RCC 7860 (cell line): ENCODE results near the gene DECR2.
"Not testable (repeated sequence)": the region's sequence is repeated elsewhere in the genome, so short reads cannot be mapped to it uniquely, and the experiment has no call there.

ENCODE experiments used
- DNase-seq: peaks from one replicate; pipeline ENCODE4 v3.0.0-alpha.2; 2015; ENCODE audit warnings: low spot score
- FAIRE-seq: peaks from 2 replicates; lab custom pipeline; 2012; peaks lifted over from hg19 to GRCh38; lab: Jason Lieb, UNC

DECR2 gene

DNA sequence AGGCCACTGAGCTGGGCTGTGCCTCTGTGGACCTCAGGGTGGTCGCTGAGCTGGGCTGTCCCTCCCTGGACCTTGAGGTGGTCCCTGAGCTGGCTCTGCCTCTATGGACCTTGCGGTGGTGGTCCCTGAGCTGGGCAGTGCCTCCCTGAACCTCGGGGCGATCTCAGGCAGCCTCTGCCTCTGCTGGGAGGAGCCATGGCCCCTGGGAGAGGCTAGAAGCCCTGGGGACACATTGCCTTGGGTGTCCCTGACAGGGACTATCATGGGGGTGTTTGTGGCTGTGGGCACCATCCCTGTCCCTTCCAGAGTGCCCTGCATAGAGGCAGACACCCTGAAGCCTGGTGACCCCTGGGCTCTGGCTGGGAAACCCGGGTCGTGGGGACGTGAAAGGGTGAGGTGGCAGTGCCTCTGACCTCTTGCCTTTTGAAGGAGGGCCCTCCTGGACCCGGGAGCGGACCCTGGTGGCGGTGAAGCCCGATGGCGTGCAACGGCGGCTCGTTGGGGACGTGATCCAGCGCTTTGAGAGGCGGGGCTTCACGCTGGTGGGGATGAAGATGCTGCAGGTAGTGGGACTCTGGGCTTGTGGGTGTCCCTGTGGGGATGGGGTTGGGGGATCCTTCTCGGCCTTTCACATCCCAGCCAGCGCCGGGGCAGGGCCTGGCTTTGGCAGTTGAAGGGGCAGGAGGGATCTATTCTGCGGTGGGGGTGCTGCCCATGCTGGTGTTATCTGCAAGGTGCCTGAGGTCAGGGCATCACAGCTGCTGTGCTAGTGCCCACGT lies 2.9 kb upstream of the DECR2 start:
- FAIRE-seq (no peak), DNase-seq (no peak)

- no peak for DNase-seq
- FAIRE-seq = no peak
These were observed 2.2 kb upstream of the DECR2 start for GRCh38 chr16:399340-400019.

DNA sequence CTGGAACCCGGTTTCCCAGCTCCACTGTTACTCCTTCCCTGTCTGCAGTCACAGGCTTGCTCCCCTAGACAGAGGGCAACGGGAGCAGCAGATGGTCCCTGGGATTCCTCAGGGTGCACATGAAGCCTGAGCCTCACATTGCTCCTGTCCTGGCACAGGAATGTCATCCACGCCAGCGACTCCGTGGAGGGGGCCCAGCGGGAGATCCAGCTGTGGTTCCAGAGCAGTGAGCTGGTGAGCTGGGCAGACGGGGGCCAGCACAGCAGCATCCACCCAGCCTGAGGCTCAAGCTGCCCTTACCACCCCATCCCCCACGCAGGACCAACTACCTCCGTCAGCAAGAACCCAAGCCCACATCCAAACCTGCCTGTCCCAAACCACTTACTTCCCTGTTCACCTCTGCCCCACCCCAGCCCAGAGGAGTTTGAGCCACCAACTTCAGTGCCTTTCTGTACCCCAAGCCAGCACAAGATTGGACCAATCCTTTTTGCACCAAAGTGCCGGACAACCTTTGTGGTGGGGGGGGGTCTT lies 1.6 kb upstream of the DECR2 start:
- no peak for FAIRE-seq
- no peak for DNase-seq

DNA sequence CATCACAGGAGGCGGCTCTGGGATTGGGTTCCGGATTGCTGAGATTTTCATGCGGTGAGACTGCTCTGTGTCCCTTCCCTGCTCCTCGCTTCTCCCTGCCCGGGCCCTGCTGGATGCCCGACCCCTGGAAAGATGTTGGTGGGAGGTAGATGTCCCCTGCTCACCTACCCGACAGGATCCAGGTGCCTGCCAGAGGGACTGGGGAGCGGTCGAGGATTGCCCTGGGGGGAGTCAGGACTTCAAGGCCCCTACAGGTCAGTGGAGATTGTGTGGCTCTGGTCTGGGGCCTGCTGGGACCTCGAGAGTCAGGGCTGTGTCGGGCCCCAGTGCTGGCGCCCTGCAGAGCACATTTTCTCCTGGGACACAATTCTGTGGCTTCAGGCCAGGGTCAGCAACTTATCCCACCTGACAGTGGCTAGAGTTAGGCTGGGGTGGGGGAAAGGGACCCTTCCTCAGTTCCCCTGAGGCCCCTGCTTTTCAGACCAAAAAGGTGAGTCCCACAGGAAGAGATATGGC lies 3.3 kb downstream of the DECR2 start:
- FAIRE-seq (no peak), DNase-seq (no peak)

DNA sequence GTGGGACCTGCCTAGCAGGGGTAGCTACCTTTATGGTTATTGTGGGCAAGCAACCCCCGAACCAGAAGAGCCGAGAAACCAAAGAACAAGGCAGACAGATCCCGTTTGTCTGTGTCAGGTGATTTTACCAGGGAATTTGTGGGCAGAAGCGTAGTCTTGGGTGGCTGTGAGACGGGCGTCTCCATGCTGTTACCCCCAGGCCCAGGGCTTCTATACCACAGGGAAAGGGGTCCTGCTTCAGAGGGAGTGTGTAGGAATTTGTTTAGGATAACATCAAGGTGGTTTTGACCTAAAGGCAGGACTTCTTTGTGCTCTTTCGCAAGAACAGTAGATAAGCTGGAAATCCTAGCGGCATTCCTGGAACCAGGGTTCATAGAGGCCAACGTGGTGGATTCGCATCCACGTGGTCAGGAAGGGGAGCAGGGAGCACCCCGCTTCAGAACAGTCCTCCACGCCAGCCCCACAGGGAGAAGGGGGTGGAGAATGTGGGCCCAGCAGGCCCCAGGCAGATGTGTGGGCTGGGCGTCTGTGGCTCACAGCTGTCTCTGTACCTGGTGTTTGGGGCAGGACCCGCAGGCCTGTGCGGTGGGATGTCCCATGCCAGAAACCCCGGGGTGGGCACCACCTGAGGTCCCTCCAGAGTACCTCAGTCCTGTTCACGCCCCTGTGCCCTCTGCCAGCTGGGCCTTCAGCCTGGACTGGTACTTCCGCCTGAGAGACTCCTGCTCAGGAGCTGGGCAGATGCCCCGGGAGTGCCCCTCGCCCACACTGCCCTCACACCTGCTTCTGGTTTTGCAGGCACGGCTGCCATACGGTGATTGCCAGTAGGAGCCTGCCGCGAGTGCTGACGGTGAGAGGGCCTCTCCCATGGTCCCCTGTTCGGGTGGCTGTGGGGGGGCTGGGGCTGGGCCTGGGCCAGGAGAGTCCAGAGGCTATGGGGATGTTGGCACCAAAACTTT lies 4.1 kb downstream of the DECR2 start:
- no peak for FAIRE-seq
- no peak for DNase-seq

DNA sequence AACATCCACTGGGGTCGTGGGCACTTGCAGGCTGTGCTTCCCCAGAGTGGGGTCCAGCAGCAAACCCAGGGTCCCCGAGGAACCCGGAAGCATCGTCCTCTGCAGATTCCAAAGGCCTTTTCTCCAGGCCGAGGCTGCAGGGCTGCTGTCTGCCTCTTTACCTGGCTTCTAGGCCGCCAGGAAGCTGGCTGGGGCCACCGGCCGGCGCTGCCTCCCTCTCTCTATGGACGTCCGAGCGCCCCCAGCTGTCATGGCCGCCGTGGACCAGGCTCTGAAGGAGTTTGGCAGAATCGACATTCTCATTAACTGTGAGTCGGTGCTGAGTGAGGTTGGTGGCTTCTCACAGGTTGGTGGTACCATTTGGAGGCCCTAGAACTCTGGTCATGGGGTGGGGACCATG lies 5.6 kb downstream of the DECR2 start:
- DNase-seq = no peak
- no peak for FAIRE-seq

- no peak for DNase-seq
- FAIRE-seq = no peak
These were observed 9.0 kb downstream of the DECR2 start for GRCh38 chr16:410516-411178.

- DNase-seq (no peak), FAIRE-seq (no peak)
These were observed 10.0 kb downstream of the DECR2 start for GRCh38 chr16:411576-412265.

DNA sequence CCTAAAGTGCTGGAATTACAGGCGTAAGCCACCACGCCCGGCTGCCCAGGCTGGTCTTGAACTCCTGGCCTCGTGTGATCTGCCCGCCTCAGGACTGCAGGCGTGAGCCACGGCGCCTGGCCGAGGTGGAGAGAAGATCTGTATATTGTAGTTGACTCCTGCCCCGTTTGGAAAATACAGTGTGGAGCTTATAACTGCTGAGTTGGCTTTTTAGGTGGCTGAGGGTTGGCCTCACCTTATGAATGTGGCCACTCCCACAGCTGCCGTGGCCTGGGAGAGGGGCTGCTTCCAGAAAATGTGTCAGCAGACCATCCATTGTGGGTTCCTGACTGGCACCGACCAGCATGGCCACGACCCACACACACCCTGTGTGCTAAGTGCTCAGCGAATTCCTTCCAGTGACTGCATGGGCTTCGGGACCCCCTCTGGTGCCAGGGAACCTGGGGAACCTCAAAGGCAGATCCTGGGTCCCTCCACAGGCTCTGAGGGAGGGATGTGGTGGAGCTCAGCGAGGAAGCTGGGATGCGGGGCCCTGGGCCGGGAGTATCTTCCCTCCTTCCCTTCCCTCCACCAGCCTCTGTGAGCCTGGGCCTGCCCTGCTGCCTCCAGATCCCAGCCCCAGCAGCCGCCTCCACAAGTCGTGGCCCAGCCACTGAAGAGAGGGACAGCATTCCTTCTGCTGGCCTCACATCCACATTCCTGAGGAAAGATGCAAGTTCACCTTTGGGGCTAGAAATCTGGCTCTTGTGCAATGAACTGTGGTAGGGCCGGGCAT lies 12.9 kb downstream of the DECR2 start:
- no peak for DNase-seq
- FAIRE-seq = no peak

DNA sequence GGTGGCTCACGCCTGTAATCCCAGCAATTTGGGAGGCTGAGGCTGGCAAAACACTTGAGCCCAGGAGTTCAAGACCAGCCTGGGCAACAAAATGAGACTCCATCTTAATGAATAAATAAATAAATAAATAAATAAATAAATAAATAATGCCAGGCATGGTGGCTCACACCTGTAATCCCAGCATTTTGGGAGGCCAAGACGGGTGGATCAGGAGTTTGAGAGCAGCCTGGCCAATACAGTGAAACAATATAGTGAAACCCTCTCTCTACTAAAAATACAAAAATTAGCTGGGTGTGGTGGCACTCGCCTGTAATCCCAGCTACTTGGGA lies 13.4 kb downstream of the DECR2 start:
- not testable (repeated sequence) for FAIRE-seq, DNase-seq

GRCh38 chr16:422179-422578 lies 20.5 kb downstream of the DECR2 start:
- not testable (repeated sequence) for DNase-seq, FAIRE-seq

DNA sequence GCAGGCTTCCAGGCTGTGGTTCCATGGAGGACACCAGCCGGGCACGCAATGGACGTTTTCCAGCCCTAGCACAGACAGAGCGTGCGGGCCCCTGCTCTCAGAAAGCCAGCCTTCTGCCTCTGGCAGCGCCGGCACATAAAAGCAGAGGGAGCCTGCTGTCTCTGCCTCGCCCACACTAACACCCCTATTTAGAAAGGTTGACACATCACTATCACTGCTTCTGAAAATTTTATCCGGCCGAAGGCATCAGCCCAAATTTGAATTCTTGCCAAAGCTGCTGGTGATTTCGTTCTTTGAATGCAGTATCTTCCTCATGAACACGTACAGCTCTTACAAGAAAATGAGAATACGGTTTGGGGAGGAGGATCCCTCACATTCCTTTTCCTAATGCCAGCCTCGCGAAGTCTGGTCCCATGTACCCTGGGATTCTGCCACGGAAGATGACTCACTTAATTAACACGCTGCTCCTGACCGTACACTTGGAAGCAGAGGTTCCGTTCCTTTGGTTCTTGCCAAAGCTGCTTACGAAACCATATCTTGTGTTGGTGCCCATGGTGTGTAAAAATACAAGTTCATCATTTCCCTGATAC lies 22.4 kb downstream of the DECR2 start:
- peak; percentile 89 for FAIRE-seq

DNA sequence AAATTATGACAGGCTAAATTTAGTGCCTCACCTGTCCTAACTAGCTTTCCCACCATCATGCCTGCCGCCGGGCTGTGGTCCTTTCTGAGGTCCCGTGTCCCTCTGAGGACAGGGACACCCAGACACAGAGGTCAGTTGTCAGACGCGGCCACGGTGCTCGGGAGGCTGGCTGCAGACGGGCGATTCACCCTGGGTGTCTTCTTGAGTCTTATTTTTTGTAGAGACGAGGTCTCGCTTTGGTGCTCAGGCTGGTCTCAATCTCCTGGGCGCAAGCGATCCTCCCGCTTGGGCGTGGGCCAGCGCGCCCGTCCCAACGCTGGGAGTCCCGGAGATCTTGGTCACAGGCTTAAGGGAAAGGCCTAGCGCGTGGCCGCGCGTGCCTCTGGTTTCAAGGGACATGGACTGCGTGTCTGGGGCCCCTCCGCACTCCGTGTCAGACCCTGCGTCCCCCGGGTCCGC lies 23.0 kb downstream of the DECR2 start:
- DNase-seq = no peak
- no peak for FAIRE-seq

More for the DNA sequence above, 22.4 kb downstream of the DECR2 start:
- peak; percentile 91 for DNase-seq

GRCh38 chr16:425082-425718 lies 23.5 kb downstream of the DECR2 start, which contains the start of gene RAB11FIP3:
TSS of gene RAB11FIP3 (plus strand) at chr16:425649. CDS start at chr16:426007, 358 bp downstream.
- FAIRE-seq (no peak), DNase-seq (peak; percentile 60)

- FAIRE-seq (no peak), DNase-seq (no peak)
These were observed 24.0 kb downstream of the DECR2 start for GRCh38 chr16:425740-426114.

GRCh38 chr16:426115-426905 lies 24.6 kb downstream of the DECR2 start:
- FAIRE-seq (no peak), DNase-seq (no peak)

- no peak for DNase-seq
- no peak for FAIRE-seq
These were observed 25.2 kb downstream of the DECR2 start for GRCh38 chr16:426906-427249.
